Brain microvascular endothelial cell (primary cell): ENCODE data around the gene DMAC2.

ENCODE experiments used
- DNase-seq: peaks from one replicate; pipeline ENCODE4 v3.0.0-alpha.2; 2020
- H3K27ac ChIP-seq: fragments of 250-450 bp; sonication (Bioruptor Pico); 2 replicates; pipeline ENCODE4 v1.5.1; 2020; ENCODE audit warnings: mild to moderate bottlenecking, moderate library complexity
- H3K27me3 ChIP-seq: fragments of 250-450 bp; sonication (Bioruptor Pico); replicated peaks from 2 replicates; pipeline ENCODE4 v1.5.1; 2020; ENCODE audit warnings: mild to moderate bottlenecking
- H3K36me3 ChIP-seq: fragments of 250-450 bp; sonication (Bioruptor Pico); replicated peaks from 2 replicates; pipeline ENCODE4 v1.5.1; 2020; ENCODE audit warnings: mild to moderate bottlenecking
- H3K4me3 ChIP-seq: 2 replicates; pipeline ENCODE4 v1.5.1; 2011; ENCODE audit warnings: low read depth, mild to moderate bottlenecking, control low read depth, low read length, moderate library complexity
- CTCF ChIP-seq: IDR thresholded peaks from 2 replicates; pipeline ENCODE4 v1.5.1; 2011; ENCODE audit warnings: low read depth, mild to moderate bottlenecking, moderate library complexity, low read length, control low read depth, inconsistent platforms; ENCODE audit errors: missing control alignments
- in situ Hi-C: cut with HindIII; loops from 2 replicates; pipeline ENCODE4 v1.10.0; 2017; ENCODE audit warnings: low sequenced_read_pairs, low pct_ligation_motif_present

DMAC2 gene

GRCh38 chr19:41430922-41431321, 8.8 kb downstream of the DMAC2 start:
- Histone ChIP-seq H3K4me3 (no peak overlapping the region), H3K36me3 (peaks cover 18% of the 10 kb centered on the region), H3K27me3 (no peaks in the 10 kb centered on the region), H3K27ac (no peak overlapping the region)
- no peak for DNase-seq
- in situ Hi-C loops = no loop called here
- TF ChIP-seq CTCF = no peak

- TF ChIP-seq CTCF = no peak
- Histone ChIP-seq H3K27me3 (no peaks in the 10 kb centered on the region), H3K4me3 (no peak overlapping the region), H3K27ac (no peak overlapping the region), H3K36me3 (peaks cover 18% of the 10 kb centered on the region)
- no peak for DNase-seq
- in situ Hi-C loops = no loop called here
Observed at GRCh38 chr19:41428481-41428859, 11.2 kb downstream of the DMAC2 start.

GRCh38 chr19:41427647-41428480, 11.8 kb downstream of the DMAC2 start:
- in situ Hi-C loops = no loop called here
- peak; percentile 10 for TF ChIP-seq CTCF
- peaks cover 15% of the 10 kb centered on the region for H3K36me3 ChIP-seq
- DNase-seq = no peak
- peak overlapping the region; percentile 29 for H3K4me3 ChIP-seq
- H3K27ac ChIP-seq = no peak overlapping the region
- H3K27me3 ChIP-seq = no peaks in the 10 kb centered on the region

- no peak for TF ChIP-seq CTCF
- in situ Hi-C loops = no loop called here
- peak; percentile 11 for DNase-seq
- H3K27me3 ChIP-seq = no peaks in the 10 kb centered on the region
- peak within 1 kb of the TSS; percentile 35 for H3K4me3 ChIP-seq
- H3K27ac ChIP-seq = no peak within 1 kb of the TSS
- H3K36me3 ChIP-seq = peaks cover 15% of the 10 kb centered on the region
Observed at GRCh38 chr19:41426952-41427646, 12.6 kb downstream of the DMAC2 start, which contains the start of gene B3GNT8. TSS of gene B3GNT8 (minus strand) at chr19:41427374. CDS start at chr19:41426778, 596 bp downstream.

- H3K36me3 ChIP-seq = peaks cover 13% of the 10 kb centered on the region
- in situ Hi-C loops = no loop called here
- no peak for DNase-seq
- no peaks in the 10 kb centered on the region for H3K27me3 ChIP-seq
- TF ChIP-seq CTCF = no peak
- no peak overlapping the region for H3K27ac ChIP-seq
- H3K4me3 ChIP-seq = no peak overlapping the region
Observed at GRCh38 chr19:41426116-41426841, 13.4 kb downstream of the DMAC2 start.
